Prostate gland (tissue), 2 donors: Measurements from ENCODE around the gene LASP1.

Source experiments
- CTCF ChIP-seq, 4 experiments: fragments of 200-600 bp in 2 of 4; fragments of 450-650 bp in 2 of 4; sonication (generic) in 2 of 4; IDR thresholded peaks; 1 replicate in 3 of 4; 2 replicates in 1 of 4; pipeline ENCODE4 v1.5.1; 2016 to 2019; ENCODE audit warnings: antibody characterized with exemption in 4 of 4, mild to moderate bottlenecking in 2 of 4, moderate library complexity in 2 of 4
- POLR2A ChIP-seq: fragments of 450-650 bp; IDR thresholded peaks from one replicate; pipeline ENCODE4 v1.6.1; 2016; ENCODE audit warnings: antibody characterized with exemption, mild to moderate bottlenecking

- TF ChIP-seq CTCF (IDR thresholded peaks at IDR 0.05) (no peak), POLR2A (no peak)
These were observed 8.4 kb upstream of the LASP1 start for GRCh38 chr17:38861399-38861843.
